ENCODE measurements around the gene CCL21. TPM values are rescaled to one million over a fixed set of nuclear protein-coding genes. Genes with fewer than 3 reads are reported as not detected.

The CCL21 gene
- total and polyA plus RNA-seq, 2 of the 8 experiments (the other 6 are each of a cell fraction or from before 2014, with no cell fraction given) = not detected

DNA sequence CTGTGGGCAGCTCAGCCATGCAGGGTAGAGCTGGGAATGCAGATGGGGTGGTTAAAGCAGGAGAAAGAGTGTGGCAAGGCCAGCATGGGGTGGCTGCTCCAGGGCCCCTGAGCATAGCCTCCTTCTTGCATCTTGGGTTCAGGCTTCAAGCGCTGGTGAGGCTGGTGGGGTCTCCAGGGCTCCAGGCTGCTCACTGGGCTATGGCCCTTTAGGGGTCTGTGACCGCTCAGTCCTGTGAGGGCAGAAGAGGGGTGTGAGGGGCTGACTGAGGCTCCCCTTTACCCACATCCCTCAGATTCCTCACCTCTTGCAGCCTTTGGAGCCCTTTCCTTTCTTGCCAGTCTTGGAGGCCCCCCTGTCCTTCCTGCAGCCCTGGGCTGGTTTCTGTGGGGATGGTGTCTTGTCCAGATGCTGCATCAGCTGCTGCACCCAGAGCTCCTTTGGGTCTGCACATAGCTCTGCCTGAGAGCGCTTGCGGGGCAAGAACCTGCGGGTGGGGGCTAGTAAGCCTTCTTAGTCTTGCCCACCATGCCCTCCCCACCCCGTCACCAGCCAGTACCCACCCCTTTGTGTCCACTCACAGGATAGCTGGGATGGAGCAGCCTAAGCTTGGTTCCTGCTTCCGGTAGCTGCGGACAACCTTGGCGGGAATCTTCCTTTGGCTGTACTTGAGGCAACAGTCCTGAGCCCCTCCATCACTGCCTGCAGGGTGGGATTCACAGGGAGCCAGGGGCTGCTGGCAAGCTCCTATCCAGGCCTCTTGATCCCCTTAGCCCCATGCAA lies 549 bp downstream of the CCL21 start:
- no peaks in the 10 kb centered on the region for H4K20me1 ChIP-seq (replicated peaks in 1 of 2; ENCODE audit: control insufficient read depth in 1 of 2, insufficient read depth in 2 of 2, low read length in 2 of 2)
- 95% methylated on average over 6 of the region's 9 CpGs; no CpG with 5 or more reads in 1 of the 2 experiments for WGBS, 2 experiments (ENCODE audit: extremely low coverage in 1 of 2, insufficient coverage in 1 of 2, insufficient read length in 1 of 2, insufficient replicate concordance in 2 of 2, low coverage in 1 of 2, low lambda C conversion rate in 2 of 2, missing lambda C conversion rate in 1 of 2)
- no peak overlapping the region for H3K56ac ChIP-seq (replicated peaks; ENCODE audit: insufficient read length, low read depth, low read length)
- no peak overlapping the region for H3K9ac ChIP-seq (replicated peaks in 1 of 4; ENCODE audit: extremely low read depth in 1 of 4, low read depth in 3 of 4, low read length in 3 of 4)
- no peaks in the 10 kb centered on the region; a peak in 3 of 7 replicates for H3K27me3 ChIP-seq (replicated peaks in 1 of 4; ENCODE audit: control insufficient read depth in 3 of 4, extremely low read depth in 1 of 4, insufficient read depth in 3 of 4, low read length in 3 of 4)
- CTCF ChIA-PET (ENCODE audit: partially characterized antibody) = interaction anchor here (0.6 to 2.2 kb wide), 9 partner anchors 7 to 287 kb away, joined by 3 to 15 read pairs (median 4); no protein-coding TSS in a partner anchor
- H3K79me1 ChIP-seq (ENCODE audit: low read depth, low read length) = no peaks in the 10 kb centered on the region
- no peaks in the 10 kb centered on the region for H3K9me3 ChIP-seq (ENCODE audit: insufficient read depth in 2 of 2, low read depth in 1 of 2, low read length in 1 of 2)
- H3K4me3 ChIP-seq (ENCODE audit: extremely low read depth in 1 of 4, insufficient read depth in 2 of 4, low read depth in 3 of 4, low read length in 4 of 4) = no peak overlapping the region
- no peak overlapping the region for H3K23ac ChIP-seq (ENCODE audit: insufficient read length)
- no peak overlapping the region for H2BK120ac ChIP-seq (replicated peaks; ENCODE audit: low read depth, low read length)
- no peak overlapping the region for H3K4me2 ChIP-seq (ENCODE audit: insufficient read depth in 1 of 2, low read depth in 2 of 2, low read length in 2 of 2)
- no peak overlapping the region for H4K91ac ChIP-seq (replicated peaks; ENCODE audit: insufficient read length, low read length)
- no peak overlapping the region for H3K27ac ChIP-seq (ENCODE audit: low read depth, low read length)
- POLR2A ChIA-PET (ENCODE audit: partially characterized antibody) = no interaction called here
- H3K18ac ChIP-seq (ENCODE audit: extremely low read depth, low read length) = no peak overlapping the region
- H2BK5ac ChIP-seq (ENCODE audit: low read depth, low read length) = no peak overlapping the region
- no peak overlapping the region for H3K14ac ChIP-seq (ENCODE audit: insufficient read length)
- DNase-seq (ENCODE audit: low read depth in 1 of 2, low spot score in 2 of 2) (no peak), FAIRE-seq (no peak)
- no peak overlapping the region for H2BK15ac ChIP-seq (ENCODE audit: low read length)
- no peaks in the 10 kb centered on the region for H3K79me2 ChIP-seq (ENCODE audit: control insufficient read depth in 1 of 2, insufficient read depth in 2 of 2, low read length in 2 of 2)
- H2BK12ac ChIP-seq (ENCODE audit: low read depth, low read length) = no peak overlapping the region
- H2BK20ac ChIP-seq (ENCODE audit: low read length) = no peak overlapping the region
- no peaks in the 10 kb centered on the region for H3K36me3 ChIP-seq (ENCODE audit: control insufficient read depth in 2 of 4, insufficient read depth in 4 of 4, low read length in 3 of 4)
- no peak overlapping the region for H2AK5ac ChIP-seq (ENCODE audit: low read depth, low read length)
- no peak overlapping the region for H3K4ac ChIP-seq (replicated peaks; ENCODE audit: insufficient read length, low read depth, low read length)
- no peak overlapping the region for H4K8ac ChIP-seq (ENCODE audit: extremely low read depth, insufficient read depth, low read length)
- no peak overlapping the region for H2AFZ ChIP-seq (ENCODE audit: low read length)
- H3K4me1 ChIP-seq (replicated peaks in 1 of 4; ENCODE audit: control insufficient read depth in 3 of 4, insufficient read depth in 4 of 4, low read length in 3 of 4) = no peaks in the 10 kb centered on the region
- no peaks in the 10 kb centered on the region for H3K23me2 ChIP-seq (ENCODE audit: low read depth, low read length)
- no peak overlapping the region for H4K5ac ChIP-seq (ENCODE audit: insufficient read length, low read depth, low read length)
- TF ChIP-seq BACH1 (IDR thresholded peaks at IDR 0.05; ENCODE audit: low read length) (no peak), CEBPB (IDR thresholded peaks at IDR 0.05; ENCODE audit: low read depth, low read length) (no peak), KDM5A (IDR thresholded peaks at IDR 0.05; ENCODE audit: low read length) (no peak), HDAC2 (IDR thresholded peaks at IDR 0.05; ENCODE audit: borderline replicate concordance in 1 of 2, low read depth in 2 of 2, low read length in 2 of 2) (no peak), RFX5 (IDR thresholded peaks at IDR 0.05; ENCODE audit: borderline replicate concordance, low read depth, low read length) (no peak), NRF1 (IDR thresholded peaks at IDR 0.05; ENCODE audit: low read depth, low read length) (no peak)

All from H1 (cell line).